ENCODE measurements around the gene FIZ1. TPM values are rescaled to one million over a fixed set of nuclear protein-coding genes. Genes with fewer than 3 reads are reported as not detected.

Gene FIZ1
- total and polyA plus RNA-seq, 12 donors: 4.4 to 19.7 (median 10.4) TPM

GRCh38 chr19:55613396-55613795 is 14.1 kb upstream of the FIZ1 start:
- Histone ChIP-seq H3K27ac (no peak overlapping the region), H3K4me3 (no peak overlapping the region), H3K4me1 (replicated peaks in 1 of 2) (peaks cover 10 to 20% of the 10 kb centered on the region in 2 donors), H3K9me3 (replicated peaks in 1 of 3) (no peaks in the 10 kb centered on the region), H3K27me3 (no peaks in the 10 kb centered on the region), H3K36me3 (replicated peaks in 1 of 2) (peaks cover 0 to 26% of the 10 kb centered on the region in 2 donors)
- WGBS, 4 donors: 94 to 97% (median 96%) methylated on average over 17 to 27 of the region's 27 CpGs
- intact Hi-C loops (cut with DNase I): no loop called here
- DNase-seq: no peak
- TF ChIP-seq, protein P1, sequence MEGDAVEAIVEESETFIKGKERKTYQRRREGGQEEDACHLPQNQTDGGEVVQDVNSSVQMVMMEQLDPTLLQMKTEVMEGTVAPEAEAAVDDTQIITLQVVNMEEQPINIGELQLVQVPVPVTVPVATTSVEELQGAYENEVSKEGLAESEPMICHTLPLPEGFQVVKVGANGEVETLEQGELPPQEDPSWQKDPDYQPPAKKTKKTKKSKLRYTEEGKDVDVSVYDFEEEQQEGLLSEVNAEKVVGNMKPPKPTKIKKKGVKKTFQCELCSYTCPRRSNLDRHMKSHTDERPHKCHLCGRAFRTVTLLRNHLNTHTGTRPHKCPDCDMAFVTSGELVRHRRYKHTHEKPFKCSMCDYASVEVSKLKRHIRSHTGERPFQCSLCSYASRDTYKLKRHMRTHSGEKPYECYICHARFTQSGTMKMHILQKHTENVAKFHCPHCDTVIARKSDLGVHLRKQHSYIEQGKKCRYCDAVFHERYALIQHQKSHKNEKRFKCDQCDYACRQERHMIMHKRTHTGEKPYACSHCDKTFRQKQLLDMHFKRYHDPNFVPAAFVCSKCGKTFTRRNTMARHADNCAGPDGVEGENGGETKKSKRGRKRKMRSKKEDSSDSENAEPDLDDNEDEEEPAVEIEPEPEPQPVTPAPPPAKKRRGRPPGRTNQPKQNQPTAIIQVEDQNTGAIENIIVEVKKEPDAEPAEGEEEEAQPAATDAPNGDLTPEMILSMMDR (IDR thresholded peaks at IDR 0.05): no peak
- TF ChIP-seq POLR2A (IDR thresholded peaks at IDR 0.05): no peak

DNA sequence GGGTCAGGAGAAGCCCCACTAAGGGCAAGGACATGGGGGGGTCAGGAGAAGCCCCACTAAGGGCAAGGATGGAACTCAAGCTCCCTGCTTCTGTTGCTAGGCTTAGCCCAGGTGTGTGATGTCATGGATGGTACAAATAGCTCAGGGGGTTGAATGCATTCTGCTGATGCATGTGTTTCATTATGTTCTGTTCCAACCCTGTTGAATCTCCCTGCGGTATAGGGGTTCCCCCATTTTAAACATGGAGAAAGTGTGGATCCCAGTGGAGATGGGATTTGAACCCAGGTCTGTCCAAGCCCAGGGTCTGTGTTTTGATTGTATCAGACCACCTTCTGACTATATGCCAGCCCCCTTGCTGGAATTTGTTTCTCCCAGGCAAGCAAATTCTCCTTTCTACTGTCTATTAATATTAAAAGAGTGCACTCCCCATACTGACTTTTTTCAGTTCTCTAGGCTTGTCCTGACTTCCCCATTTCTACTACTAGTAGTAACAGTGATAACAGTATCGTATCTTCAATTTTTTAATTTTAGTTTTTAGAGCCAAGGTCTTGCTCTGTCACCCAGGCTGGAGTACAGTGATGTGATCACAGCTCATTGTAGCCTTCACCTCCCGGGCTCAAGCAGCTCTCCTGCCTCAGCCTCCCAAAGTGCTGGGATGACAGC is 12.8 kb upstream of the FIZ1 start:
- Histone ChIP-seq H3K27ac (peak overlapping the region in 2 of 5 donors; percentile 17 to 42), H3K9me3 (replicated peaks in 1 of 3) (no peaks in the 10 kb centered on the region), H3K36me3 (replicated peaks in 1 of 2) (peaks cover 0 to 18% of the 10 kb centered on the region in 2 donors), H3K27me3 (no peaks in the 10 kb centered on the region), H3K4me3 (no peak overlapping the region), H3K4me1 (replicated peaks in 1 of 2) (peaks cover 10 to 21% of the 10 kb centered on the region in 2 donors)
- intact Hi-C loops (cut with DNase I): no loop called here
- TF ChIP-seq, protein P1 (IDR thresholded peaks at IDR 0.05): no peak
- no peak for TF ChIP-seq POLR2A (IDR thresholded peaks at IDR 0.05)
- WGBS, 4 donors: 43 to 67% (median 53%) methylated on average over 3 of the region's 3 CpGs
- no peak for DNase-seq

- peak overlapping the region in 2 of 5 donors; percentile 32 to 42 for H3K27ac ChIP-seq
- DNase-seq: peak in 3 of 7 donors; percentile 32 to 48 (median 47)
- peaks cover 0 to 14% of the 10 kb centered on the region in 2 donors for H3K36me3 ChIP-seq (replicated peaks in 1 of 2)
These were observed 12.1 kb upstream of the FIZ1 start for GRCh38 chr19:55611300-55611982.

GRCh38 chr19:55609326-55609725 is 10.0 kb upstream of the FIZ1 start:
- no peaks in the 10 kb centered on the region for H3K36me3 ChIP-seq (replicated peaks in 1 of 2)
- H3K9me3 ChIP-seq (replicated peaks in 1 of 3): no peaks in the 10 kb centered on the region
- H3K4me3 ChIP-seq: no peak overlapping the region
- WGBS, 4 donors: 88 to 92% (median 89%) methylated on average over 5 of the region's 5 CpGs
- DNase-seq: no peak
- H3K27ac ChIP-seq: no peak overlapping the region
- intact Hi-C loops (cut with DNase I): no loop called here
- TF ChIP-seq POLR2A (IDR thresholded peaks at IDR 0.05): no peak
- TF ChIP-seq, protein P1 (IDR thresholded peaks at IDR 0.05): no peak
- peaks cover 15 to 34% of the 10 kb centered on the region in 2 donors for H3K4me1 ChIP-seq (replicated peaks in 1 of 2)
- no peaks in the 10 kb centered on the region for H3K27me3 ChIP-seq

More at GRCh38 chr19:55611300-55611982, 12.1 kb upstream of the FIZ1 start:
- intact Hi-C loops (cut with DNase I): no loop called here
- H3K27me3 ChIP-seq: no peaks in the 10 kb centered on the region
- no peaks in the 10 kb centered on the region for H3K9me3 ChIP-seq (replicated peaks in 1 of 3)
- peaks cover 13 to 28% of the 10 kb centered on the region in 2 donors for H3K4me1 ChIP-seq (replicated peaks in 1 of 2)
- no peak for TF ChIP-seq POLR2A (IDR thresholded peaks at IDR 0.05)
- TF ChIP-seq, protein P1 (IDR thresholded peaks at IDR 0.05): no peak
- no peak overlapping the region for H3K4me3 ChIP-seq
- 41 to 52% (median 48%) methylated on average over 10 to 15 of the region's 15 CpGs for WGBS, 4 donors
